ENCODE results near the gene YARS1. TPM values are rescaled to one million over a fixed set of nuclear protein-coding genes. Genes with fewer than 3 reads are reported as not detected.

The YARS1 gene
- total and polyA plus RNA-seq, 2 of the 4 experiments (the other 2 are of a cell fraction): 100 to 166 TPM

- ATAC-seq (ENCODE audit: low read depth): no peak
- in situ Hi-C loops (cut with MboI; ENCODE audit: low sequenced_read_pairs): no loop called here
- H3K27ac ChIP-seq (ENCODE audit: insufficient read depth, low read length): no peak overlapping the region
- H4K5ac ChIP-seq (ENCODE audit: low read depth, low read length): no peak overlapping the region
- ChIA-PET POLR2A (ENCODE audit: unreplicated experiment) (no interaction called here), CTCF (no interaction called here)
- H3K36me3 ChIP-seq (ENCODE audit: control insufficient read depth, insufficient read depth, low read length): peaks cover 18% of the 10 kb centered on the region; the same call in 1 of the 2 replicates
- H2BK20ac ChIP-seq (ENCODE audit: low read depth, low read length): no peak overlapping the region
- H2BK5ac ChIP-seq (ENCODE audit: low read depth, low read length, poor library complexity, severe bottlenecking): no peak overlapping the region
- no peak overlapping the region for H4K8ac ChIP-seq (ENCODE audit: low read depth in 2 of 2, low read length in 2 of 2)
- no peak overlapping the region for H2AK5ac ChIP-seq (ENCODE audit: low read depth, low read length)
- H3K9ac ChIP-seq (ENCODE audit: low read depth, low read length): no peak overlapping the region
- no TSS peak for BruUV-seq (replicated peaks)
- no peak overlapping the region for H3K4me2 ChIP-seq (ENCODE audit: low read depth, low read length)
- H3K9me1 ChIP-seq (ENCODE audit: insufficient read depth, low read length): peaks cover 7% of the 10 kb centered on the region; the same call in 1 of the 2 replicates
- no peak for TF ChIP-seq RCOR1 (IDR thresholded peaks at IDR 0.05; ENCODE audit: insufficient replicate concordance, low read length)
- TF ChIP-seq SMC3 (IDR thresholded peaks at IDR 0.05; ENCODE audit: low read depth, low read length): no peak
- TF ChIP-seq CTCF (conservative IDR thresholded peaks at IDR 0.05; ENCODE audit: low read depth, low read length): no peak
- no peak for TF ChIP-seq RFX5 (IDR thresholded peaks at IDR 0.05; ENCODE audit: low read depth, low read length)
- no peak for TF ChIP-seq FOS (IDR thresholded peaks at IDR 0.05; ENCODE audit: low read depth, low read length)
- no peak for TF ChIP-seq CHD1 (IDR thresholded peaks at IDR 0.05; ENCODE audit: low read depth, low read length)
- TF ChIP-seq MXI1 (IDR thresholded peaks at IDR 0.05; ENCODE audit: borderline replicate concordance, low read depth, low read length): no peak
- TF ChIP-seq NFE2L2 (IDR thresholded peaks at IDR 0.05; ENCODE audit: low read depth, low read length): no peak
- no peak for TF ChIP-seq CEBPB (IDR thresholded peaks at IDR 0.05; ENCODE audit: low read depth, low read length)
- TF ChIP-seq RAD21 (IDR thresholded peaks at IDR 0.05; ENCODE audit: low read length): no peak
- TF ChIP-seq, protein P1, sequence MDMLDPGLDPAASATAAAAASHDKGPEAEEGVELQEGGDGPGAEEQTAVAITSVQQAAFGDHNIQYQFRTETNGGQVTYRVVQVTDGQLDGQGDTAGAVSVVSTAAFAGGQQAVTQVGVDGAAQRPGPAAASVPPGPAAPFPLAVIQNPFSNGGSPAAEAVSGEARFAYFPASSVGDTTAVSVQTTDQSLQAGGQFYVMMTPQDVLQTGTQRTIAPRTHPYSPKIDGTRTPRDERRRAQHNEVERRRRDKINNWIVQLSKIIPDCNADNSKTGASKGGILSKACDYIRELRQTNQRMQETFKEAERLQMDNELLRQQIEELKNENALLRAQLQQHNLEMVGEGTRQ (IDR thresholded peaks at IDR 0.05; ENCODE audit: low read depth, low read length): no peak
- TF ChIP-seq MAFK (IDR thresholded peaks at IDR 0.05; ENCODE audit: low read depth, low read length): no peak
- TF ChIP-seq BHLHE40 (IDR thresholded peaks at IDR 0.05; ENCODE audit: low read depth, low read length): no peak
- no peak for TF ChIP-seq MAZ (IDR thresholded peaks at IDR 0.05; ENCODE audit: borderline replicate concordance, low read depth, low read length)
- TF ChIP-seq POLR2A (IDR thresholded peaks at IDR 0.05; ENCODE audit: low read depth, low read length): no peak
- no peak for TF ChIP-seq ELK1 (IDR thresholded peaks at IDR 0.05; ENCODE audit: borderline replicate concordance, low read depth, low read length)
- H2AFZ ChIP-seq (replicated peaks; ENCODE audit: low read length, poor library complexity): no peak overlapping the region
- dilution Hi-C loops (cut with HindIII; ENCODE audit: low sequenced_read_pairs, unreplicated experiment): no loop called here
- no peaks in the 10 kb centered on the region for H3K79me1 ChIP-seq (ENCODE audit: low read depth in 1 of 2, low read length in 2 of 2)
- no peak overlapping the region for H3K56ac ChIP-seq (ENCODE audit: extremely low read depth, insufficient read depth, low read length)
- H3K9me3 ChIP-seq (ENCODE audit: control insufficient read depth, insufficient read depth, low read length): no peaks in the 10 kb centered on the region
- H2AK9ac ChIP-seq (replicated peaks; ENCODE audit: low read depth, low read length, poor library complexity): no peak overlapping the region
- H4K20me1 ChIP-seq (ENCODE audit: insufficient read depth, low read length): no peaks in the 10 kb centered on the region
- H3K4me3 ChIP-seq (ENCODE audit: insufficient read depth, low read depth, low read length): no peak overlapping the region
- no peak overlapping the region for H3K18ac ChIP-seq (ENCODE audit: low read depth, low read length)
- H4K91ac ChIP-seq (ENCODE audit: insufficient read depth, low read depth, low read length): no peak overlapping the region
- whole genome bisulfite sequencing, 2 experiments (ENCODE audit: extremely low coverage in 2 of 2, insufficient read length in 1 of 2): 90% methylated on average over 2 of the region's 8 CpGs; no CpG with 5 or more reads in 1 of the 2 experiments
- no peaks in the 10 kb centered on the region for H3K27me3 ChIP-seq (ENCODE audit: control insufficient read depth, insufficient read depth, low read length)
- intact Hi-C loops (cut with micrococcal nuclease): no loop called here
- peaks cover 7% of the 10 kb centered on the region for H3K4me1 ChIP-seq (ENCODE audit: control insufficient read depth, insufficient read depth, low read length)
- no peak overlapping the region for H2BK120ac ChIP-seq (ENCODE audit: low read depth, low read length)
- H3K14ac ChIP-seq (replicated peaks; ENCODE audit: low read depth, low read length): no peak overlapping the region
- H3K23ac ChIP-seq (ENCODE audit: low read depth, low read length): no peak overlapping the region
- no peak for DNase-seq
- no peak overlapping the region for H3K4ac ChIP-seq (ENCODE audit: low read depth, low read length)
- H2BK15ac ChIP-seq (ENCODE audit: low read depth, low read length): no peak overlapping the region
Observed at GRCh38 chr1:32864375-32865019, 47.3 kb upstream of the YARS1 start.
